HG03064 (cell line): ENCODE results near the gene IGFALS.
"Not testable (repeated sequence)": the region's sequence is repeated elsewhere in the genome, so short reads cannot be mapped to it uniquely, and the experiment has no call there.

Experiments used
- ATAC-seq: cut with Tn5 transposase; IDR thresholded peaks from one replicate; pipeline ENCODE4 v1.9.1; 2021; ENCODE audit warnings: low read depth; ENCODE audit not compliant: unreplicated experiment

Gene IGFALS

GRCh38 chr16:1818204-1818872 is 24.8 kb upstream of the IGFALS start:
- no peak for ATAC-seq

GRCh38 chr16:1817716-1818115 is 24.2 kb upstream of the IGFALS start:
- ATAC-seq, result no peak

- ATAC-seq, result no peak
Measured at GRCh38 chr16:1817276-1817589, 23.7 kb upstream of the IGFALS start.

- no peak for ATAC-seq
Measured at GRCh38 chr16:1816396-1817275, 23.1 kb upstream of the IGFALS start.

GRCh38 chr16:1815461-1815860 is 22.0 kb upstream of the IGFALS start:
- no peak for ATAC-seq

GRCh38 chr16:1812732-1813163 is 19.2 kb upstream of the IGFALS start:
- ATAC-seq, result no peak

- no peak for ATAC-seq
Measured at GRCh38 chr16:1810536-1810935, 17.0 kb upstream of the IGFALS start.

GRCh38 chr16:1810106-1810505 is 16.6 kb upstream of the IGFALS start:
- ATAC-seq, result no peak

- ATAC-seq, result no peak
Measured at GRCh38 chr16:1809281-1809801, 15.8 kb upstream of the IGFALS start.

GRCh38 chr16:1808691-1809090 is 15.2 kb upstream of the IGFALS start:
- no peak for ATAC-seq

GRCh38 chr16:1807626-1808025 is 14.1 kb upstream of the IGFALS start:
- no peak for ATAC-seq

- no peak for ATAC-seq
Measured at GRCh38 chr16:1800701-1801100, 7.2 kb upstream of the IGFALS start.

GRCh38 chr16:1799263-1799662 is 5.8 kb upstream of the IGFALS start:
- ATAC-seq, result not testable (repeated sequence)

GRCh38 chr16:1794908-1795666 is 1.6 kb upstream of the IGFALS start:
- ATAC-seq, result no peak

GRCh38 chr16:1794221-1794871 is 841 bp upstream of the IGFALS start:
- no peak for ATAC-seq

- no peak for ATAC-seq
Measured at GRCh38 chr16:1792836-1793577, 498 bp downstream of the IGFALS start.

- ATAC-seq, result no peak
Measured at GRCh38 chr16:1791943-1792812, 1.3 kb downstream of the IGFALS start.

- ATAC-seq, result no peak
Measured at GRCh38 chr16:1791256-1791942, 2.1 kb downstream of the IGFALS start.
